GM21737 (cell line): Measurements from ENCODE around the gene LUZP1.
"Not testable (repeated sequence)": the region's sequence is repeated elsewhere in the genome, so short reads cannot be mapped to it uniquely, and the experiment has no call there.

Experiments
- ATAC-seq: cut with Tn5 transposase; IDR thresholded peaks from one replicate; pipeline ENCODE4 v1.9.1; 2021; ENCODE audit warnings: mild to moderate bottlenecking, moderate library complexity; ENCODE audit not compliant: unreplicated experiment

LUZP1 gene

GRCh38 chr1:23188936-23189452 is 20.3 kb upstream of the LUZP1 start:
- not testable (repeated sequence) for ATAC-seq

- ATAC-seq: no peak
Measured at GRCh38 chr1:23188434-23188884, 19.8 kb upstream of the LUZP1 start.

GRCh38 chr1:23187637-23188036 is 19.0 kb upstream of the LUZP1 start:
- ATAC-seq: no peak

- no peak for ATAC-seq
Measured at GRCh38 chr1:23185381-23185780, 16.7 kb upstream of the LUZP1 start.

- no peak for ATAC-seq
Measured at GRCh38 chr1:23184212-23184934, 15.7 kb upstream of the LUZP1 start.

- no peak for ATAC-seq
Measured at GRCh38 chr1:23179862-23180261, 11.2 kb upstream of the LUZP1 start.

GRCh38 chr1:23178950-23179349 is 10.3 kb upstream of the LUZP1 start:
- no peak for ATAC-seq

GRCh38 chr1:23178414-23178813 is 9.8 kb upstream of the LUZP1 start:
- ATAC-seq: no peak

- ATAC-seq: no peak
Measured at GRCh38 chr1:23177438-23178380, 9.1 kb upstream of the LUZP1 start.

- ATAC-seq: no peak
Measured at GRCh38 chr1:23177031-23177430, 8.4 kb upstream of the LUZP1 start.

GRCh38 chr1:23174426-23175110 is 5.9 kb upstream of the LUZP1 start:
- no peak for ATAC-seq

- no peak for ATAC-seq
Measured at GRCh38 chr1:23171181-23171755, 2.6 kb upstream of the LUZP1 start.

- ATAC-seq: no peak
Measured at GRCh38 chr1:23169727-23170335, 1.2 kb upstream of the LUZP1 start.

GRCh38 chr1:23169195-23169575 is 529 bp upstream of the LUZP1 start:
- no peak for ATAC-seq

GRCh38 chr1:23168079-23168444 is 594 bp downstream of the LUZP1 start:
- ATAC-seq: peak; percentile 16

- peak; percentile 10 for ATAC-seq
Measured at GRCh38 chr1:23167353-23168078, 1.1 kb downstream of the LUZP1 start.

GRCh38 chr1:23166854-23167253 is 1.8 kb downstream of the LUZP1 start:
- no peak for ATAC-seq

- no peak for ATAC-seq
Measured at GRCh38 chr1:23163395-23163794, 5.3 kb downstream of the LUZP1 start.

- ATAC-seq: no peak
Measured at GRCh38 chr1:23159963-23160877, 8.4 kb downstream of the LUZP1 start.
